Retina (tissue), 1 donor: Measurements from ENCODE around the gene POTEB2.
"Not testable (repeated sequence)": the region's sequence is repeated elsewhere in the genome, so short reads cannot be mapped to it uniquely, and the experiment has no call there.

Source experiments
- DNase-seq: peaks from one replicate; pipeline ENCODE4 v3.0.0-alpha.2; 2016

POTEB2 gene

DNA sequence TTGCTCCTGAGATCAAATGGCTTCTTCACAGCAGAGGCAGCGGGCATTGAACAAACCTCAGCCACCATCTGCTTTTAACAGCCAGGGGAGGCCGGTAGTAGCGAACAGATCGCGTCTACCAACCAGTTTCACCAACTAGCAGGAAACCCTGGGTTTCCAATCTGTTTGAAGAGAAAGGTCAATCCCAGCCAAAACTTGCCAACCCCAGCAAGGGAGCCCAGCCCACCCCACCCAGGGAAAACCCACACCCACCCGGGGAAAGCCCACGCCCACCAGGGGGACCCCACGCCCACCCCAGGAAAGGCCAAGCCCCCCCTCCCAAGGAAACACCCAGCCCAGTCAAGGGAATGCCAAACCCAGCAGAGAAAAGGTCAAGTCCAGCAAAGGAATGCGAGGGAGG lies at the start of gene POTEB2:
Gene POTEB2 (minus strand): TSS at position 101 of the 400 bp plus-strand sequence. CDS start 33 bp downstream, at position 68.
- DNase-seq, result not testable (repeated sequence)

DNA sequence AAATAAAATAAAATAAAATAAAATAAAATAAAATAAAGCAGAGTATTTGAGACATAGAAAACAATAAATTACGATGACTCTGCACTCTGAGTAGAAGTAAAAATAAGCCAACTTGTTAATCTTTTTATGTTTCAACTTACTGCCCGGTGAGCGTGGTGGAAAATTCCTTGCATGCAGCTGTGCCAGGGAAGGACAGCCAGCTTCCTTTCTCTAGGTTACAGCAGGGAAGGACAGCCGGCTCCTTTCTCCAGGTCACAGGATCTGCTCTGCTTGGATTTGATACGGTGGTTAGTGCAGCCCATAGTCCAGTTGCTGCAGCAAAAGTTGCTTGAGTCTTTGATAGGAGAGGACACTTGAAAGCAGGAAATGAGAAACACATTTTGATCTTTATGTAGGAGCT lies 13.8 kb upstream of the POTEB2 start:
- not testable (repeated sequence) for DNase-seq

- DNase-seq, result not testable (repeated sequence)
Observed at GRCh38 chr15:20878464-20878863, 12.3 kb upstream of the POTEB2 start.

GRCh38 chr15:20877819-20878218 lies 11.7 kb upstream of the POTEB2 start:
- not testable (repeated sequence) for DNase-seq
